SHP77 (cell line): ENCODE data around the gene TMEM19.
"Not testable (repeated sequence)": the region's sequence is repeated elsewhere in the genome, so short reads cannot be mapped to it uniquely, and the experiment has no call there.

Experiments
- DNase-seq, 2 experiments: peaks; one replicate each; lab custom pipeline; 2025; lab: John Stamatoyannopoulos, UW

TMEM19 gene

GRCh38 chr12:71665090-71665463, 20.8 kb upstream of the TMEM19 start:
- DNase-seq: no peak

- DNase-seq: no peak
Observed at GRCh38 chr12:71666259-71666658, 19.6 kb upstream of the TMEM19 start.

GRCh38 chr12:71671311-71671710, 14.6 kb upstream of the TMEM19 start:
- DNase-seq: no peak

DNA sequence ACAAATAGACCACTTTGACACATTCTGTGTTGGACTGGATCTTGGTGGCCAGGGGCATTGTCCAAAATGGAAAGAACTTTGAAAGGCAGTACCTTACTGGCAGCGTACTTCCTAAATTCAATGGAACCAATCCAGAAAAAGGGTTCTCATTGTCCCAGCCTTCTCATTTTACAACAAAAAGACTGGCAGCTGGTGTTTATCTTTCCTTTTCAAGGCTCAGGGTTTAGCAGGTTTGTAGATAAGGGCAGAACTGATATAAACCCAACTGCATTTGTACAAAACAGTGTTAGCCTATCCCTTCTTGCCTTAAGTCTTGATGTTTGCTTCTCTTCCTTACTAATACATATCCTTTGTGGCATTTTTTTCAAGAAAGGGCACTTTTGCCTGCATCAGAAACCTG, 14.1 kb upstream of the TMEM19 start:
- no peak for DNase-seq

- DNase-seq: no peak
Observed at GRCh38 chr12:71682466-71682865, 3.4 kb upstream of the TMEM19 start.

DNA sequence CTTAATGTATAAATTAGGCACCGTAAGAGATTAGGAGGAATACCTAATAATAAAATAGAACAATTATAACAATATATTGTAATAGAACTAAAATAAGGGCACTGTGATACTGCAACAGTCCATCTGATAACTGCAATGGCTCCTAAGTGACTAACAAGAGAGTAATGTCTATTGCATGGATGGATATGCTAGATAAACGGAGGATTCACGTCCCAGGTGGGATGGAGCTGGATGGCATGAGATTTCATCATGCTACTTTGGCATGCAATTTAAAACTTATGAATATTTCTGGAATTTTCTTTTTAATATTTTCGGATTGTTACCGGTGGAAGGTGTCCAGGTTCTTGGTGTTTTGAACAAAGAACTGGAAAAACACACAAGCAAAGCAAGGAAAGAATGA, 2.2 kb upstream of the TMEM19 start:
- DNase-seq: no peak

GRCh38 chr12:71684081-71684480, 1.8 kb upstream of the TMEM19 start:
- DNase-seq: no peak

GRCh38 chr12:71685312-71685906, 473 bp upstream of the TMEM19 start:
- no peak for DNase-seq

DNA sequence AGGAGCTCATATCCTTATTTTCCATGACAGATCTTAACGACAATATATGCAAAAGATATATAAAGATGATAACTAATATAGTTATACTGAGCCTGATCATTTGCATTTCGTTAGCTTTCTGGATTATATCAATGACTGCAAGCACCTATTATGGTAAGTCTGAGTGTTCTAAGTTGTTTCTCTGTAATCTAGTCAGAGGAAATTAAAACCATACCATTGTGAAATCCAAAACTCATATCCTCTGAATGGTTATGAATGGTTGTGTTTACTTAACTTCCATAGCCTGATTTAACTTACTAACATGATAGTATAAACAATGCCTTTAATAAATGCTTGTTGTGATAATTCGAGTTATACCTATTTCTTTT, 760 bp downstream of the TMEM19 start:
- no peak for DNase-seq

- not testable (repeated sequence) for DNase-seq
Observed at GRCh38 chr12:71687172-71687571, 1.3 kb downstream of the TMEM19 start.

DNA sequence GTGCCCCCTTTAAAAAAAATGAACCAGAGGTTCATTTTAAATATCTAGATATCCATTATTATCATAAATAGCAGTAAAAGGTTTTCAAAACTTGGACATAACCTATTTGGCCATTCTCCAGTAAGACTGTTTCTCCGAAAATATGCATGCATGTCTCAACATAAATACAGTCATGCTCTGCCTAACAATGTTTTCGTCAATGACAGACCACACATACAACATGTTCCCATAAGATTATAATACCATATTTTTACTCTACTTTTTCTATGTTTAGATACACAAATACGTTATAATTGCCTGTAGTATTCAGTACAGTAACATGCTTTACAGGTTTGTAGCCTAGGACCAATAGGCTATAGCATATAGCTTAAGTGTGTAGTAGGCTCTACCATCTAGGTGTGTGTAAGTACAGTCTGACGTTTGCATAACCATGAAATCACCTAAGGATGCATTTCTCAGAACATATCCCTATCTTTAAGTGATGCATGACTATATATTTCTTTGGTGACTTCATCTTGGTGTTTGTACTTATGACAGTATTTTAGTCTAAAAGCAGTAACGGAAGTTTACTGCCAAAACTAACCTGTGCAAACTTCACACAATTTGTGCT, 3.2 kb downstream of the TMEM19 start:
- DNase-seq: no peak

GRCh38 chr12:71691504-71692129, 5.7 kb downstream of the TMEM19 start:
- DNase-seq: no peak

DNA sequence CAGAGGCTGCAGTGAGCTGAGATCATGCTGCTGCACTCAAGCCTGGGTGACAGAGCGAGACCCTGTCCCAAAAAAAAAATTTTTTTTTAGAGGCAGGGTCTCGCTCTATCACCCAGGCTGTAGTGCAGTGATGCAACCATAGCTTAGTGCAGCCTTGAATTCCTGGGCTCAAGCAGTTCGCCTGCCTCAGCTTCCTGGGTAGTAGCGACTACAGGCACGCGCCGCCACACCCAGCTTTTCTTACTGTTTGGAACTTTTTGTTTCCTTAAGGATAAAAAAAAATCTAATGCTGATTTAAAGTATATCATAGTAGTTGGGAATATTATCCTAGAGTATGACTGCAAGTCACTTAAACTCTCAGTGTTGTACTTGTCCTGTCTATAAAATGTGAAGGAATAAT, 7.2 kb downstream of the TMEM19 start:
- no peak for DNase-seq

GRCh38 chr12:71693651-71694050, 7.8 kb downstream of the TMEM19 start:
- DNase-seq: not testable (repeated sequence)

GRCh38 chr12:71694099-71694820, 8.4 kb downstream of the TMEM19 start:
- DNase-seq: no peak

DNA sequence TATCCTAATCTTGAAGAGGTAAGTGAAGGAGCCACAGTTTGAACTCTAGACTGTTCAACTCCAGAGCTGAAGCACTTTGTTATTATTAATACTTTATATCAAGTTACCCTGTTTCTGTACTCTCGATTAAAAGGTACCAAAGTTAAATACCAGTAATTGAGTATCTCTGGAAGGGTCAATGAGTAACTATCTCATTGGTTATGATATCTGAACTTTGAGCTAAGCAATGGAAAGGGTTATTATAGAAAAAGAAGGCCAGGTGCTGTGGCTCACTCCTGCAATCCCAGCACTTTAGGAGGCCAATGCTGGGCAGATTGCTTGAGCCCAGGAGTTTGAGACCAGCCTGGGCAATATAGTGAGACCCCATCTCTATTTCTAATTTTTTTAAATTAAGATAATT, 9.9 kb downstream of the TMEM19 start:
- no peak for DNase-seq

DNA sequence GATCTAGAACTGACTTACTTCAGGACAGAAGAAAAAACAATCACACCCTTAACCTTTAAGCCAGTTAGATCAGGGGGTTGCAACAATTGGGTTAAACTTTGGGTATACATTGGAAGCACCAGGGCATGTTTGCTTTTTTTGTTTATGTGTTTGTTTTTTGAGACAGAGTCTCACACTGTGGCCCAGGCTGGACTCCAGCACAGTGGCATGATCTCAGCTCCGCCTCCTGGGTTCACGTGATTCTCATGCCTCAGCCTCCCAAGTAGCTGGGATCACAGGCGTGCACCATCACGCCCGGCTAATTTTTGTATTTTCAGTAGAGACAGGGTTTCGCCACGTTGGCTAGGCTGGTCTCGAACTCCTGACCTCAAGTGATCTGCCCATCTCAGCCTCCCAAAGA, 16.3 kb downstream of the TMEM19 start:
- DNase-seq: not testable (repeated sequence)

- no peak for DNase-seq
Observed at GRCh38 chr12:71702590-71702989, 16.7 kb downstream of the TMEM19 start.

DNA sequence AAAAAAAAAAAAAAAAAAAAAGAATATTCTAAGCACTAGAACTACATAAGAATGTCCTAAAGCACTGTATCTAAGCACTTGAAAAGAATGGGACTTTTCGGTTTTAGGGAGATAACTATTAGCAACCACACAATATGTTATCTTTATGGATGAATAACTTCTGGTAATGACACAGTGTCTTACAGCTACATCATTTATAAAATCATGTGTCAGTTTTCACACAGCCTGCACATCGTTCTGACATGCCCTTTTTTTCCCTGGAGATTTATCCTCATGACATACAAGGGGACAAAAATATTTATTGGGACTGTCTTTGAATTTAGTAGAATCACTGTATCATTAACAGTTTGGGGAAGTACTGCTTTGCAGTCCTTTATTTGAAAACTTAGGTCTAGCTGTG, 17.3 kb downstream of the TMEM19 start:
- DNase-seq: no peak

- DNase-seq: no peak
Observed at GRCh38 chr12:71704920-71705319, 19.0 kb downstream of the TMEM19 start.

GRCh38 chr12:71708658-71709057, 22.8 kb downstream of the TMEM19 start:
- DNase-seq: no peak

DNA sequence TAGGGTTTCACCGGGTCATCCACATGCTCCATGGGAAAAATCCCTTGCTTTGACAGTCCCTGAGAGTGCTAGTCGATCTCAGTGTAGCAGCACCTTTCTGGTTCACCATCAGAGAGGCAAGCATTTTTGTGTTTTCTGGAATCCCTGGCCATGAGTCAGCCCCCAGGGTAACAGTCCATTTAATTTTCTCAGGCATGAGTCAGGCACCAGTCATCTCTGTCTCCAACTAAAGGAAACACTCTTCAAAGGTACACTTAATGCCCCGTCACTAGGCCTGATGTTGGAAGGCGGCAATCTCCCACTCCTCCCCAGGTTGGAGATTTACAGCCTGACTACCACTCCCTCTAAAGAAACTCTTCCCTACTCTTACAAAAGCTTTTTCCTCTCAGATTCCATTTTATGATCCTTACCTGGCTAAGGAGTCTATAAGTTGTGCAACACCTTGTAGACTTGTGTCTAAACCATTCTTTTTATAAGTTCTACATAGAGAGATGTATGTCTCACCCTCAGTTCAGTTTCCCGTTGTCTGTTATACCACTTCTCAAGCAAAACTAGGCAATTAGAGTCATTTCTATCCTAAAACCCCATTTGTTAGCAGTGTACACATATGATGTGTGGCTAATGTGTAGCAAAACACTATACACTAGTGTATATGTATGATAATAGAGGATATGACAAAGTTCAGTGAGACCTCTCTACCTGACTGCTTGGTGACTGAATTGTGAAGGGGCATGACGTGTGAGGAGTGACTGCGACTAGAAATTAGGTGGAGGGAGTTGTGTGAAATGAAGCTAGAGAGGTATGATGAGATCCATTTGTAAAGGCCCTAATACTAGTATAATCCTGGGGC, 24.6 kb downstream of the TMEM19 start:
- DNase-seq: no peak
